ENCODE measurements around the gene DPYD. TPM values are rescaled to one million over a fixed set of nuclear protein-coding genes. Genes with fewer than 3 reads are reported as not detected.

Gene DPYD
- total and polyA plus RNA-seq, 9 of the 15 experiments (the other 6 are each of a cell fraction or from before 2014, with no cell fraction given), result 0.03 to 0.25 (median 0.08) TPM; not detected in 2

DNA sequence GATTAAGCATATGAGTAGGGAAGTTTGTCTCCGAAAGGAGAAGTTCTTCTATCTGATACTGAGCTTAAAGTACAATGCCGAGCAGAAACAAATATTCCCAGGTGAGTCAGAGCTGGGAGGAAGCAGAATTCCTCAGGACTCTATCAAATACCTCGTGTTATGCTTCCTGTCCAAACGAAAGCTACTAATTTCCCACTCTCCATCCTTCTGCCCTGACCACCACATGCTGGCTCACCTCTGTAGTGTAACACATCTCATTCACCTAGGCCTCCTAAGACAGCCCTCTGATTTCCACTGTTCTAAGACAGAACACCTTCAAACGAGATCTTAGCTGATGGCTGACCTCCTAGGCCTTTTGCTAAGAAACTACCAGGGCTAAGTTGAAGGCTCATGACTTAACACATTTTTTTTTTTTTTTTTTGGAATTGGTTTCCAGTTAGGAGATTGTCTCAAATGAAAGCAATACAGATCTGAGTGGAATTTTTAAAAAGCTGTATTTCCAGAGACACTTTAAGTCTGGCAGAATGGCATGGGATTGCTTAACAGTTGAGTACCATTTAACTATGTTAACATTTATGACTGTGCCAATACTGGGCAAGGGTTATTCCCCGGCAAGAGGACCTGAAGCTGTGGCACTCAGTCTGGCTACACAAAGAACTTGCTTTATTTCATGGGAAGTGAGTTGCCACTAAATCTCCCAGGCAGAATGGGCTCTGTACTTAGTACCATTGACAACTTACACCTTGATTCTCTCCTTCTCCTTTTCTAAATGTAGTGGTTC, 583.4 kb downstream of the DPYD start:
- no TSS peak for BruUV-seq (replicated peaks)
- Histone ChIP-seq H3K9me3 (replicated peaks; ENCODE audit: control insufficient read depth, insufficient read depth, low read depth, low read length) (no peaks in the 10 kb centered on the region), H3K4me3 (no peak overlapping the region), H3K9ac (ENCODE audit: insufficient read depth in 1 of 2, low read depth in 2 of 2, low read length in 2 of 2) (no peak overlapping the region), H2AFZ (ENCODE audit: low read depth, low read length) (no peak overlapping the region), H3K36me3 (ENCODE audit: control insufficient read depth, insufficient read depth, low read length) (no peaks in the 10 kb centered on the region), H3K27ac (ENCODE audit: extremely low read depth, low read depth, low read length) (no peak overlapping the region), H3K9me1 (ENCODE audit: control insufficient read depth, insufficient read depth, low read length) (no peaks in the 10 kb centered on the region), H3K4me2 (ENCODE audit: insufficient read depth, low read length) (no peak overlapping the region), H3K79me2 (ENCODE audit: control insufficient read depth, insufficient read depth, low read length) (no peaks in the 10 kb centered on the region), H3K4me1 (replicated peaks in 1 of 2; ENCODE audit: control insufficient read depth in 2 of 2, insufficient read depth in 2 of 2, low read length in 2 of 2) (no peaks in the 10 kb centered on the region), H3K27me3 (ENCODE audit: control insufficient read depth in 2 of 2, insufficient read depth in 2 of 2, low read length in 2 of 2) (no peaks in the 10 kb centered on the region), H4K20me1 (replicated peaks; ENCODE audit: control insufficient read depth, insufficient read depth, low read length) (no peaks in the 10 kb centered on the region)
- FAIRE-seq, result no peak
- intact Hi-C loops (cut with micrococcal nuclease) (no loop called here), in situ Hi-C loops (cut with MboI) (no loop called here)
- no peak for DNase-seq (ENCODE audit: extremely low read depth in 1 of 4, low spot score in 3 of 4)
- 2% methylated on average over 6 of the region's 6 CpGs for WGBS (ENCODE audit: insufficient coverage, low coverage, missing lambda C conversion rate)
- CTCF ChIA-PET (ENCODE audit: low intra/inter-chr PET ratio), result no interaction called here
- POLR2A ChIA-PET, result no interaction called here
- no peak for ATAC-seq
- TF ChIP-seq, protein P1, sequence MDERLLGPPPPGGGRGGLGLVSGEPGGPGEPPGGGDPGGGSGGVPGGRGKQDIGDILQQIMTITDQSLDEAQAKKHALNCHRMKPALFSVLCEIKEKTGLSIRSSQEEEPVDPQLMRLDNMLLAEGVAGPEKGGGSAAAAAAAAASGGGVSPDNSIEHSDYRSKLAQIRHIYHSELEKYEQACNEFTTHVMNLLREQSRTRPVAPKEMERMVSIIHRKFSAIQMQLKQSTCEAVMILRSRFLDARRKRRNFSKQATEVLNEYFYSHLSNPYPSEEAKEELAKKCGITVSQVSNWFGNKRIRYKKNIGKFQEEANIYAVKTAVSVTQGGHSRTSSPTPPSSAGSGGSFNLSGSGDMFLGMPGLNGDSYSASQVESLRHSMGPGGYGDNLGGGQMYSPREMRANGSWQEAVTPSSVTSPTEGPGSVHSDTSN (CRISPR knock-in tag; IDR thresholded peaks at IDR 0.05; ENCODE audit: low read depth), result no peak
- TF ChIP-seq, protein P1 (tag; conservative IDR thresholded peaks at IDR 0.05; ENCODE audit: low read depth), result no peak
- TF ChIP-seq TSC22D4 (tag; IDR thresholded peaks at IDR 0.05), result no peak
- TF ChIP-seq C11orf30 (IDR thresholded peaks at IDR 0.05; ENCODE audit: low read depth), result no peak
- TF ChIP-seq PPARD (CRISPR knock-in tag; IDR thresholded peaks at IDR 0.05), result no peak
- TF ChIP-seq RBM25 (IDR thresholded peaks at IDR 0.05; ENCODE audit: low read depth, low read length, severe bottlenecking), result no peak
- TF ChIP-seq MCM7 (IDR thresholded peaks at IDR 0.05), result no peak
- no peak for TF ChIP-seq ZNF407 (IDR thresholded peaks at IDR 0.05; ENCODE audit: low read depth)
- no peak for TF ChIP-seq ZNF408 (CRISPR knock-in tag; IDR thresholded peaks at IDR 0.05; ENCODE audit: low read depth)
- TF ChIP-seq ZKSCAN8 (CRISPR knock-in tag; IDR thresholded peaks at IDR 0.05), result no peak
- TF ChIP-seq HMG20A (CRISPR knock-in tag; conservative IDR thresholded peaks at IDR 0.05), result no peak
